Esophagus muscularis mucosa (tissue), 4 donors: Measurements from ENCODE around the gene SH3PXD2A. TPM values are rescaled to one million over a fixed set of nuclear protein-coding genes. Genes with fewer than 3 reads are reported as not detected.
A peak's percentile ranks its signal among the peaks of the same experiment; 100 is the strongest.

ENCODE experiments used
- DNase-seq: peaks from one replicate; pipeline ENCODE4 v3.0.0-alpha.2; 2017; ENCODE audit errors: extremely low spot score
- H3K27ac ChIP-seq, 4 donors: fragments of 200-600 bp; sonication (generic); replicated peaks in 1 of 4; 1 replicate in 3 of 4; 2 replicates in 1 of 4; pipeline ENCODE4 v1.5.1; 2016 to 2019; ENCODE audit warnings: mild to moderate bottlenecking in 1 of 4
- H3K27me3 ChIP-seq, 4 donors: fragments of 200-600 bp; sonication (generic); one replicate each; pipeline versions ENCODE4 v1.5.1 to v1.6.0; 2016 to 2019
- H3K36me3 ChIP-seq, 4 donors: fragments of 200-600 bp; sonication (generic); one replicate each; pipeline ENCODE4 v1.5.1; 2016 to 2019
- H3K4me1 ChIP-seq, 4 donors: fragments of 200-600 bp; sonication (generic); one replicate each; pipeline ENCODE4 v1.5.1; 2016 to 2019
- H3K4me3 ChIP-seq, 4 donors: fragments of 200-600 bp; sonication (generic); 1 replicate in 2 of 4; 2 replicates in 2 of 4; pipeline ENCODE4 v1.5.1; 2016 to 2019; ENCODE audit warnings: mild to moderate bottlenecking in 4 of 4, moderate library complexity in 1 of 4
- H3K9me3 ChIP-seq, 4 donors: fragments of 200-600 bp; sonication (generic); 1 replicate in 3 of 4; 2 replicates in 1 of 4; pipeline ENCODE4 v1.5.1; 2016 to 2019
- CTCF ChIP-seq, 3 experiments: fragments of 200-600 bp in 2 of 3; fragments of 450-650 bp in 1 of 3; sonication (generic) in 2 of 3; IDR thresholded peaks; one replicate each; pipeline ENCODE4 v1.5.1; 2017 to 2019; ENCODE audit warnings: antibody characterized with exemption in 3 of 3, mild to moderate bottlenecking in 2 of 3, moderate library complexity in 1 of 3
- EP300 ChIP-seq: sonication (generic); formaldehyde crosslinking; IDR thresholded peaks from one replicate; pipeline ENCODE4 v1.6.1; 2017; ENCODE audit warnings: antibody characterized with exemption
- POLR2A ChIP-seq: fragments of 450-650 bp; IDR thresholded peaks from one replicate; pipeline ENCODE4 v1.6.1; 2017; ENCODE audit warnings: antibody characterized with exemption, moderate library complexity, mild to moderate bottlenecking, low read depth
- POLR2AphosphoS5 ChIP-seq, 2 donors: sonication (generic); formaldehyde crosslinking; IDR thresholded peaks; one replicate each; pipeline ENCODE4 v1.6.1; 2017; ENCODE audit warnings: antibody characterized with exemption in 2 of 2
- WGBS: methylation state at CpG from one replicate; pipeline ENCODE4 v1.1.5; 2018; 5-methylcytosine and 5-hydroxymethylcytosine counted together
- intact Hi-C: fragments of 100-400 bp; cut with DNase I; formaldehyde crosslinking; loops from one replicate; pipeline ENCODE4 v1.15.1; 2023
- total RNA-seq, 4 donors: library from RNA; depleted of rRNA; stranded (reverse); fragments of >200 nt; gene quantifications; one replicate each; pipeline versions ENCODE4 v1.1.0 to v1.2.1, GENCODE V29; 2016

SH3PXD2A gene
- total RNA-seq, 4 donors from 2014 or later = 30.5 to 69.3 (median 40.0) TPM

- no peaks in the 10 kb centered on the region for H3K27me3 ChIP-seq
- no peaks in the 10 kb centered on the region for H3K36me3 ChIP-seq
- no peaks in the 10 kb centered on the region for H3K9me3 ChIP-seq
- H3K27ac ChIP-seq = peak overlapping the region; percentile 51 to 70 (median 60)
- WGBS = 25% methylated on average over 5 of the region's 6 CpGs
- intact Hi-C loops = no loop called here
- no peak for DNase-seq
- H3K4me1 ChIP-seq = peaks cover 54 to 74% (median 68%) of the 10 kb centered on the region in 4 donors
- TF ChIP-seq POLR2A = no peak
- peak in 1 of 2 donors; percentile 23 for TF ChIP-seq POLR2AphosphoS5 (IDR thresholded peaks at IDR 0.05)
- no peak overlapping the region for H3K4me3 ChIP-seq
Measured at GRCh38 chr10:103843854-103844570, 11.4 kb downstream of the SH3PXD2A start.

GRCh38 chr10:103843045-103843444 lies 12.3 kb downstream of the SH3PXD2A start:
- intact Hi-C loops = no loop called here
- no peaks in the 10 kb centered on the region for H3K9me3 ChIP-seq
- no peak overlapping the region for H3K4me3 ChIP-seq
- DNase-seq = no peak
- peaks cover 57 to 77% (median 71%) of the 10 kb centered on the region in 4 donors for H3K4me1 ChIP-seq
- H3K27me3 ChIP-seq = no peaks in the 10 kb centered on the region
- H3K27ac ChIP-seq = peak overlapping the region in 2 of 4 donors; percentile 55 to 70
- 89% methylated on average over 3 of the region's 3 CpGs for WGBS
- H3K36me3 ChIP-seq = no peaks in the 10 kb centered on the region
- TF ChIP-seq POLR2A (no peak), EP300 (no peak), CTCF (IDR thresholded peaks at IDR 0.05) (no peak), POLR2AphosphoS5 (IDR thresholded peaks at IDR 0.05) (no peak)

GRCh38 chr10:103842605-103843004 lies 12.8 kb downstream of the SH3PXD2A start:
- intact Hi-C loops = no loop called here
- Histone ChIP-seq H3K36me3 (no peaks in the 10 kb centered on the region), H3K27ac (no peak overlapping the region), H3K4me1 (peaks cover 57 to 81% (median 75%) of the 10 kb centered on the region in 4 donors), H3K9me3 (no peaks in the 10 kb centered on the region), H3K4me3 (no peak overlapping the region), H3K27me3 (no peaks in the 10 kb centered on the region)
- TF ChIP-seq POLR2AphosphoS5 (IDR thresholded peaks at IDR 0.05) = no peak
- TF ChIP-seq POLR2A = no peak
- TF ChIP-seq EP300 = no peak
- TF ChIP-seq CTCF (IDR thresholded peaks at IDR 0.05) = no peak
- no peak for DNase-seq
- WGBS = 65% methylated on average over 6 of the region's 7 CpGs

GRCh38 chr10:103841519-103841918 lies 13.9 kb downstream of the SH3PXD2A start:
- intact Hi-C loops = no loop called here
- H3K27ac ChIP-seq = no peak overlapping the region

GRCh38 chr10:103840740-103841070 lies 14.7 kb downstream of the SH3PXD2A start:
- 68% methylated on average over 4 of the region's 4 CpGs for WGBS
- no peaks in the 10 kb centered on the region for H3K27me3 ChIP-seq

More at GRCh38 chr10:103841519-103841918, 13.9 kb downstream of the SH3PXD2A start:
- H3K4me3 ChIP-seq = no peak overlapping the region
- H3K4me1 ChIP-seq = peaks cover 52 to 82% (median 77%) of the 10 kb centered on the region in 4 donors
- DNase-seq = no peak
- no peaks in the 10 kb centered on the region for H3K27me3 ChIP-seq
- no peaks in the 10 kb centered on the region for H3K9me3 ChIP-seq
- WGBS = 78% methylated on average over 7 of the region's 7 CpGs
- H3K36me3 ChIP-seq = no peaks in the 10 kb centered on the region
- TF ChIP-seq POLR2A = no peak
- TF ChIP-seq CTCF (IDR thresholded peaks at IDR 0.05) = no peak
- TF ChIP-seq POLR2AphosphoS5 (IDR thresholded peaks at IDR 0.05) = no peak
- TF ChIP-seq EP300 = no peak

More at GRCh38 chr10:103840740-103841070, 14.7 kb downstream of the SH3PXD2A start:
- intact Hi-C loops = no loop called here
- Histone ChIP-seq H3K36me3 (no peaks in the 10 kb centered on the region), H3K27ac (no peak overlapping the region), H3K4me1 (peaks cover 49 to 80% (median 74%) of the 10 kb centered on the region in 4 donors), H3K9me3 (no peaks in the 10 kb centered on the region), H3K4me3 (no peak overlapping the region)
- TF ChIP-seq POLR2A (no peak), EP300 (no peak)
- DNase-seq = no peak
